Measurements from ENCODE around the gene NOS1AP. TPM values are rescaled to one million over a fixed set of nuclear protein-coding genes. Genes with fewer than 3 reads are reported as not detected.

NOS1AP gene
- total RNA-seq, 2 experiments from 2014 or later = not detected

DNA sequence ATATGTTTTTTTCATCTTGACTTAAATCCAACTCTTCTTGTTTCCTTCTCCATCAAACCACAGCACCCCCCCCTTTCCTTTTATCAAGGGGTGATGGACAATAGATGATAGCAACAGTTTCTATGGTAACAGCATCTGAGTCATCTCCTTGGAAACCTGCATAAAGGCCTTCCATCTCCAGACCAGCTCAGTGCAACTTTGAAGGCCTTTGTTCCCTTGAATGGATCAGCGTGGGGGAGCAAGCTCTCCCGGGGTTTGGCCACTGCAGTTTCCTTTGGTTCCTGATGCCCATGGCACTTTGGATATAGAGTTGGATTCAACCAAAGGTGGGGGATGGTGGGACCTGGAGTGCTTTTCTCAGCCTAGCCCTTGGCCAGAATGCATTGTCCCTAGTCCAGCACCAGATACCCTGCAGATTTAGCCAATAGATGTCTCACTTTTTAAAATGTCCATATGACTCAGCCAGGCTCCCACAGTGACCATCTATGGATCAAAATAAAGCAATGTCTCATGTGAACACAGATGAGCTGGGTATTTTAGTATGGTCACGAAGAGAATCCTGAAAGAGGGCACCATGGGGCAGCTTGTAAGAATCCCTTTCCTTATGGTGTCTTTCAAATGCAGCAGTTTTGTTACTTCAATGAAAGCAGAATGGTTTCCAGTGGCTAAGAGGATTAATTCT lies 179.5 kb downstream of the NOS1AP start:
- H2AFZ ChIP-seq (ENCODE audit: low read length) = no peak overlapping the region
- no peaks in the 10 kb centered on the region for H3K79me2 ChIP-seq (ENCODE audit: insufficient read depth, low read depth, low read length)
- no peaks in the 10 kb centered on the region for H3K9me3 ChIP-seq (ENCODE audit: low read length)
- POLR2A ChIA-PET = no interaction called here
- BruUV-seq (replicated peaks) = no TSS peak
- H3K9me2 ChIP-seq (ENCODE audit: insufficient read depth, low read length) = no peaks in the 10 kb centered on the region
- TF ChIP-seq EZH2phosphoT487 (IDR thresholded peaks at IDR 0.05; ENCODE audit: borderline replicate concordance, low read depth, low read length) = no peak
- TF ChIP-seq, protein P1, sequence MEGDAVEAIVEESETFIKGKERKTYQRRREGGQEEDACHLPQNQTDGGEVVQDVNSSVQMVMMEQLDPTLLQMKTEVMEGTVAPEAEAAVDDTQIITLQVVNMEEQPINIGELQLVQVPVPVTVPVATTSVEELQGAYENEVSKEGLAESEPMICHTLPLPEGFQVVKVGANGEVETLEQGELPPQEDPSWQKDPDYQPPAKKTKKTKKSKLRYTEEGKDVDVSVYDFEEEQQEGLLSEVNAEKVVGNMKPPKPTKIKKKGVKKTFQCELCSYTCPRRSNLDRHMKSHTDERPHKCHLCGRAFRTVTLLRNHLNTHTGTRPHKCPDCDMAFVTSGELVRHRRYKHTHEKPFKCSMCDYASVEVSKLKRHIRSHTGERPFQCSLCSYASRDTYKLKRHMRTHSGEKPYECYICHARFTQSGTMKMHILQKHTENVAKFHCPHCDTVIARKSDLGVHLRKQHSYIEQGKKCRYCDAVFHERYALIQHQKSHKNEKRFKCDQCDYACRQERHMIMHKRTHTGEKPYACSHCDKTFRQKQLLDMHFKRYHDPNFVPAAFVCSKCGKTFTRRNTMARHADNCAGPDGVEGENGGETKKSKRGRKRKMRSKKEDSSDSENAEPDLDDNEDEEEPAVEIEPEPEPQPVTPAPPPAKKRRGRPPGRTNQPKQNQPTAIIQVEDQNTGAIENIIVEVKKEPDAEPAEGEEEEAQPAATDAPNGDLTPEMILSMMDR (conservative IDR thresholded peaks at IDR 0.05; ENCODE audit: low read length) = no peak
- no peak overlapping the region for H3K4me2 ChIP-seq (ENCODE audit: low read length)
- no peaks in the 10 kb centered on the region for H4K20me1 ChIP-seq (ENCODE audit: insufficient read depth, low read length)
- CTCF ChIA-PET (ENCODE audit: unreplicated experiment) = no interaction called here
- no peak overlapping the region for H3K4me3 ChIP-seq (ENCODE audit: low read depth, low read length, poor library complexity, severe bottlenecking)
- H3K36me3 ChIP-seq (ENCODE audit: insufficient read depth, low read length) = no peaks in the 10 kb centered on the region
- no peak for DNase-seq (ENCODE audit: low spot score)
- no peaks in the 10 kb centered on the region for H3K4me1 ChIP-seq (ENCODE audit: insufficient read depth, low read length, poor library complexity, severe bottlenecking)
- intact Hi-C loops (cut with micrococcal nuclease; ENCODE audit: unreplicated experiment) = no loop called here
- H3K27ac ChIP-seq (ENCODE audit: low read depth, low read length, poor library complexity, severe bottlenecking) = no peak overlapping the region

DNA sequence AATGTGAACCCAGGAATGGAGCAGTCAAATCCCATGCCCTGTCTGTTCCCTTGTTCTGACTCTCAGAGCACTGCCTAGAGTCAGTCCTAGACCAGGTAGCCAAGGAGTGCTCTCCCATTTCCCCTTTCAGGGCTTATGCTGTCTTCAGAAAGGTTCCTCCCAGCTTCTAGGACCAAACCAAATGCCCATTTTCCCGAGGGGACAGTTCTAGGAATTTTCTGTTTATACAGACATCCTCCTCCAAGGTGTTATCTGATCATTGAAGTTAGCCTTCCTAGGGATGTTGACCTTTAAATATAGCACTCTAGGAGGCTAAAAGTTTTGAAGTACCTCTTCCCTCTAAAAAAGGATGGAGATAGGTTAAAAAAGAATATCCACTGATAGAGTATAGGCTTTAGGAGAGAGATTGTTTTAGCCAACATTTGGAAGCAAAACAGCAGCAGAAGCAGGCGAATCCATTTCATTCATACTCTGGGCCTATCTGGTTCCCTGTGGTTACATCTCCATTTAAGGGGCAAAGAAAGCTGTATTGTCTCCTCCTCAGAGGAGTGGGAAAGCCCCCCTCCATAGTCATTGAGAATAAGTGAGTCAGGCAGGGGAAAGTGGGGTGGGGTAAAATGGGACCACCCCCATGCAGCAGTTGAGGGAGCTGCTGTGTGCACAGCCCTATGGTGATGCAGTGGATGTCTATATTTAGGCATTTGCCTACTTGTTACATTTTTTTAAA lies 180.7 kb downstream of the NOS1AP start:
- H3K27ac ChIP-seq (ENCODE audit: low read depth, low read length, poor library complexity, severe bottlenecking) = no peak overlapping the region
- ChIA-PET POLR2A (no interaction called here), CTCF (ENCODE audit: unreplicated experiment) (no interaction called here)
- H3K79me2 ChIP-seq (ENCODE audit: insufficient read depth, low read depth, low read length) = no peaks in the 10 kb centered on the region
- H3K36me3 ChIP-seq (ENCODE audit: insufficient read depth, low read length) = no peaks in the 10 kb centered on the region
- DNase-seq (ENCODE audit: low spot score) = no peak
- H3K9me3 ChIP-seq (ENCODE audit: low read length) = no peaks in the 10 kb centered on the region
- TF ChIP-seq EZH2phosphoT487 (IDR thresholded peaks at IDR 0.05; ENCODE audit: borderline replicate concordance, low read depth, low read length) = no peak
- TF ChIP-seq, protein P1 (conservative IDR thresholded peaks at IDR 0.05; ENCODE audit: low read length) = no peak
- no peaks in the 10 kb centered on the region for H3K4me1 ChIP-seq (ENCODE audit: insufficient read depth, low read length, poor library complexity, severe bottlenecking)
- H2AFZ ChIP-seq (ENCODE audit: low read length) = no peak overlapping the region
- no peak overlapping the region for H3K4me2 ChIP-seq (ENCODE audit: low read length)
- no peaks in the 10 kb centered on the region for H4K20me1 ChIP-seq (ENCODE audit: insufficient read depth, low read length)
- no peaks in the 10 kb centered on the region for H3K9me2 ChIP-seq (ENCODE audit: insufficient read depth, low read length)
- no TSS peak for BruUV-seq (replicated peaks)
- no peak overlapping the region for H3K4me3 ChIP-seq (ENCODE audit: low read depth, low read length, poor library complexity, severe bottlenecking)
- intact Hi-C loops (cut with micrococcal nuclease; ENCODE audit: unreplicated experiment) = no loop called here

DNA sequence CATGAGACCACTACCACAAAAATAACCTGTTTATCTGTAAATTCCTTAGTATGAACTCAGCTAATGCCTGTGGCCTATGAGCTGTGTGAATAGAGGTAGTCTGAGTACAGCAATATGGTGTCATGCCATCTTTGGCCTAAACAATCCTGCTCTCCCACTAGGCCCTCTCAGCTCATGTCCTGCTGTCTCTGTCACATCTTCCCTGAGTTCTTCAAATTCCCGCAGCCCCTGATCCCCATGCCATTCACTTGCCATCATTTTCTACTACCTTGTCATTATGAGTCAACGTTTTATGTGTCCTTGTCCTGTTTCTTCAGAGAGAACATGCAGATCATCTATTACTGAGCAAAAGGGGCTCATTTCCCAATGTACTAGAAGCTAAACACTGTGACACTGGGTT lies 181.6 kb downstream of the NOS1AP start:
- intact Hi-C loops (cut with micrococcal nuclease; ENCODE audit: unreplicated experiment) = no loop called here
- no TSS peak for BruUV-seq (replicated peaks)
- Histone ChIP-seq H3K9me2 (ENCODE audit: insufficient read depth, low read length) (no peaks in the 10 kb centered on the region), H3K79me2 (ENCODE audit: insufficient read depth, low read depth, low read length) (no peaks in the 10 kb centered on the region), H3K4me3 (ENCODE audit: low read depth, low read length, poor library complexity, severe bottlenecking) (no peak overlapping the region), H4K20me1 (ENCODE audit: insufficient read depth, low read length) (no peaks in the 10 kb centered on the region), H3K4me1 (ENCODE audit: insufficient read depth, low read length, poor library complexity, severe bottlenecking) (no peaks in the 10 kb centered on the region), H3K27ac (ENCODE audit: low read depth, low read length, poor library complexity, severe bottlenecking) (no peak overlapping the region), H3K4me2 (ENCODE audit: low read length) (no peak overlapping the region), H3K9me3 (ENCODE audit: low read length) (no peaks in the 10 kb centered on the region), H2AFZ (ENCODE audit: low read length) (no peak overlapping the region), H3K36me3 (ENCODE audit: insufficient read depth, low read length) (no peaks in the 10 kb centered on the region)
- TF ChIP-seq EZH2phosphoT487 (IDR thresholded peaks at IDR 0.05; ENCODE audit: borderline replicate concordance, low read depth, low read length) = no peak
- TF ChIP-seq, protein P1 (conservative IDR thresholded peaks at IDR 0.05; ENCODE audit: low read length) = no peak
- ChIA-PET POLR2A (no interaction called here), CTCF (ENCODE audit: unreplicated experiment) (no interaction called here)
- no peak for DNase-seq (ENCODE audit: low spot score)

Measured in OCI-LY7 (cell line).